Endothelial cell of umbilical vein (primary cell): Measurements from ENCODE around the gene CPA2. TPM values are rescaled to one million over a fixed set of nuclear protein-coding genes. Genes with fewer than 3 reads are reported as not detected.

Experiments used
- BruUV-seq: library from RNA; stranded (reverse); fragments of 400-500 nt; replicated peaks from 2 replicates; lab custom pipeline; 2021; lab: Mats Ljungman, UMichigan
- CTCF ChIA-PET: fragments of 300-600, 350-600 bp; sonication (Branson Sonifier 250); formaldehyde crosslinking; loops from one replicate; lab custom pipeline; 2021; ENCODE audit warnings: antibody characterized with exemption, inconsistent platforms; lab: Charles Lee
- POLR2A ChIA-PET: fragments of 300-600, 350-600 bp; sonication (Branson Sonifier 250); formaldehyde crosslinking; loops from one replicate; lab custom pipeline; 2021; ENCODE audit warnings: antibody characterized with exemption, inconsistent platforms; lab: Charles Lee
- DNase-seq: peaks from one replicate; pipeline ENCODE4 v3.0.0-alpha.2; 2011; ENCODE audit warnings: low read depth, low spot score
- FAIRE-seq: peaks from 2 replicates; lab custom pipeline; 2011; peaks lifted over from hg19 to GRCh38; lab: Jason Lieb, UNC
- H2AFZ ChIP-seq: 2 replicates; pipeline ENCODE4 v1.6.0; 2012; ENCODE audit warnings: low read depth, low read length, control low read depth, inconsistent platforms
- H3K27ac ChIP-seq: 2 replicates; pipeline ENCODE4 v1.5.1; 2011; ENCODE audit warnings: low read depth, mild to moderate bottlenecking, control low read depth, low read length, moderate library complexity; ENCODE audit not compliant: insufficient read depth
- H3K27me3 ChIP-seq, 2 experiments: 2 replicates each; pipeline versions ENCODE4 v1.6.0 to v1.6.1; 2011; ENCODE audit warnings: low read length in 2 of 2, mixed read lengths in 1 of 2; ENCODE audit not compliant: control insufficient read depth in 2 of 2, insufficient read depth in 2 of 2
- H3K36me3 ChIP-seq, 2 experiments: 2 replicates in 1 of 2; 3 replicates in 1 of 2; pipeline ENCODE4 v1.5.1; 2011; ENCODE audit warnings: low read length in 2 of 2, mild to moderate bottlenecking in 1 of 2, moderate library complexity in 1 of 2; ENCODE audit not compliant: control insufficient read depth in 2 of 2, insufficient read depth in 2 of 2; ENCODE audit errors: extremely low read depth in 1 of 2
- H3K4me1 ChIP-seq: 3 replicates; pipeline ENCODE4 v1.5.1; 2011; ENCODE audit warnings: mild to moderate bottlenecking, low read length; ENCODE audit not compliant: control insufficient read depth, insufficient read depth; ENCODE audit errors: extremely low read depth
- H3K4me2 ChIP-seq: 2 replicates; pipeline ENCODE4 v1.6.1; 2011; ENCODE audit warnings: low read length, control low read depth, mixed read lengths; ENCODE audit not compliant: insufficient read depth
- H3K4me3 ChIP-seq, 3 experiments: fragments of 200-600 bp in 1 of 3; sonication (generic), shearing (Covaris generic) in 1 of 3; replicated peaks in 1 of 3; 2 replicates each; pipeline ENCODE4 v1.5.1; 2011 to 2016; ENCODE audit warnings: control low read depth in 3 of 3, low read length in 3 of 3, mild to moderate bottlenecking in 2 of 3, inconsistent platforms in 1 of 3, low read depth in 1 of 3, moderate library complexity in 1 of 3; ENCODE audit not compliant: insufficient read depth in 1 of 3
- H3K79me2 ChIP-seq: 2 replicates; pipeline ENCODE4 v1.6.0; 2012; ENCODE audit warnings: low read length, inconsistent platforms; ENCODE audit not compliant: control insufficient read depth, insufficient read depth
- H3K9ac ChIP-seq: replicated peaks from 2 replicates; pipeline ENCODE3; 2011; ENCODE audit warnings: low read length, control low read depth; ENCODE audit not compliant: insufficient read depth; ENCODE audit errors: extremely low read depth
- H3K9me1 ChIP-seq: replicated peaks from 3 replicates; pipeline ENCODE4 v1.6.0; 2011; ENCODE audit warnings: mild to moderate bottlenecking, low read length; ENCODE audit not compliant: control insufficient read depth, insufficient read depth; ENCODE audit errors: extremely low read depth
- H3K9me3 ChIP-seq: replicated peaks from 2 replicates; pipeline ENCODE4 v1.5.1; 2012; ENCODE audit warnings: low read length, inconsistent platforms; ENCODE audit not compliant: control insufficient read depth, insufficient read depth
- H4K20me1 ChIP-seq: replicated peaks from 2 replicates; pipeline ENCODE3; 2011; ENCODE audit warnings: mild to moderate bottlenecking, low read length; ENCODE audit not compliant: control insufficient read depth, insufficient read depth; ENCODE audit errors: extremely low read depth
- EZH2 ChIP-seq: IDR thresholded peaks from 2 replicates; pipeline ENCODE4 v1.6.1; 2012; ENCODE audit warnings: borderline replicate concordance, low read depth, mild to moderate bottlenecking, moderate library complexity, low read length, inconsistent platforms; ENCODE audit not compliant: severe bottlenecking
- GATA2 ChIP-seq: IDR thresholded peaks from 2 replicates; pipeline ENCODE4 v1.7.0; 2011; ENCODE audit warnings: low read depth, mild to moderate bottlenecking, moderate library complexity, mixed read lengths, low read length; ENCODE audit not compliant: insufficient read length, insufficient read depth
- MYC ChIP-seq: IDR thresholded peaks from one replicate; pipeline ENCODE4 v1.6.1; 2011; ENCODE audit warnings: mild to moderate bottlenecking, low read depth, low read length
- POLR2A ChIP-seq: IDR thresholded peaks from 2 replicates; pipeline ENCODE4 v1.6.1; 2012; ENCODE audit warnings: low read depth, mild to moderate bottlenecking, control low read depth, low read length
- POLR2AphosphoS5 ChIP-seq: IDR thresholded peaks from 2 replicates; pipeline ENCODE4 v1.6.1; 2012; ENCODE audit warnings: low read depth, mild to moderate bottlenecking, control low read depth, low read length, moderate library complexity; ENCODE audit not compliant: insufficient read depth
- dilution Hi-C: fragments of 300-500 bp; cut with MboI; formaldehyde crosslinking; loops from one replicate; pipeline ENCODE4 v1.15.0; 2019; ENCODE audit warnings: low sequenced_read_pairs; ENCODE audit not compliant: extremely low pct_ligation_motif_present
- intact Hi-C: fragments of 100-400 bp; cut with micrococcal nuclease; formaldehyde crosslinking; loops from one replicate; pipeline ENCODE4 v1.10.0; 2022
- polyA plus RNA-seq, 4 experiments: library from polyadenylated mRNA; depleted of rRNA in 3 of 4; stranded (reverse) in 3 of 4; unstranded in 1 of 4; fragments of >200 nt; gene quantifications; 2 replicates each; pipeline versions ENCODE4 v1.2.1 to v1.2.3, GENCODE V29; 2011 to 2012; ENCODE audit warnings: missing spikeins in 1 of 4
- total RNA-seq: library from RNA; stranded (reverse); gene quantifications from 2 replicates; pipeline ENCODE4 v1.2.3, GENCODE V29; 2021
- TF ChIP-seq, protein P1 (sequence below): IDR thresholded peaks from 2 replicates; pipeline ENCODE4 v1.6.1; 2011; ENCODE audit not compliant: insufficient read depth, insufficient read length
- TF ChIP-seq, protein P2 (sequence below), 2 donors: IDR thresholded peaks; 1 replicate in 1 of 2; 2 replicates in 1 of 2; pipeline ENCODE4 v1.5.1; 2011; ENCODE audit warnings: low read length in 2 of 2, mild to moderate bottlenecking in 2 of 2, moderate library complexity in 2 of 2, control low read depth in 1 of 2, inconsistent platforms in 1 of 2, low read depth in 1 of 2; ENCODE audit not compliant: insufficient read depth in 1 of 2; ENCODE audit errors: extremely low read depth in 1 of 2

Gene CPA2
- total and polyA plus RNA-seq, 2 donors (not counting 3 experiments of a cell fraction or from before 2014, with no cell fraction given), result not detected

DNA sequence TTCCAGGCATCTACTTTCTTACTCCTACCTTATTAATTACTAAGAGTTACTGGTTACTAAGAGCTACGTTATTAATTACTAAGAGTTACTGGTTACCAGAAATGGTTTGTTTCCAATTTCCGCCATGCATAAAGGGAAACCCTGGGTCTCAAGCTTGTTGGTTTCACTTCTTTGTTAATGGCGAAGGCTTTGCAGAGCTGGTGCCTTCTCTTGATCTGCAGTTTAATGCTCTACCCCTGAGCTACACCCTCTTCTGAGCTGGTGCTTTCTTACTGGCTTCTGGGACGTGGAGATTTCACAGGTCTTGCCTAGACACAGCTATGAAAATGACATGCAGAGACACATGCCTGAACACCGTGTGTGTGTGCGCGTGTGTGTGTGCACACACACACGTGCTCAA lies 26.9 kb downstream of the CPA2 start:
- no peaks in the 10 kb centered on the region for H3K36me3 ChIP-seq
- no peaks in the 10 kb centered on the region for H3K9me1 ChIP-seq
- FAIRE-seq, result no peak
- H3K27ac ChIP-seq, result no peak overlapping the region
- no peak overlapping the region for H2AFZ ChIP-seq
- H3K4me2 ChIP-seq, result no peak overlapping the region
- TF ChIP-seq, protein P1, sequence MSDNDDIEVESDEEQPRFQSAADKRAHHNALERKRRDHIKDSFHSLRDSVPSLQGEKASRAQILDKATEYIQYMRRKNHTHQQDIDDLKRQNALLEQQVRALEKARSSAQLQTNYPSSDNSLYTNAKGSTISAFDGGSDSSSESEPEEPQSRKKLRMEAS, result no peak
- TF ChIP-seq POLR2AphosphoS5, result no peak
- TF ChIP-seq, protein P2, sequence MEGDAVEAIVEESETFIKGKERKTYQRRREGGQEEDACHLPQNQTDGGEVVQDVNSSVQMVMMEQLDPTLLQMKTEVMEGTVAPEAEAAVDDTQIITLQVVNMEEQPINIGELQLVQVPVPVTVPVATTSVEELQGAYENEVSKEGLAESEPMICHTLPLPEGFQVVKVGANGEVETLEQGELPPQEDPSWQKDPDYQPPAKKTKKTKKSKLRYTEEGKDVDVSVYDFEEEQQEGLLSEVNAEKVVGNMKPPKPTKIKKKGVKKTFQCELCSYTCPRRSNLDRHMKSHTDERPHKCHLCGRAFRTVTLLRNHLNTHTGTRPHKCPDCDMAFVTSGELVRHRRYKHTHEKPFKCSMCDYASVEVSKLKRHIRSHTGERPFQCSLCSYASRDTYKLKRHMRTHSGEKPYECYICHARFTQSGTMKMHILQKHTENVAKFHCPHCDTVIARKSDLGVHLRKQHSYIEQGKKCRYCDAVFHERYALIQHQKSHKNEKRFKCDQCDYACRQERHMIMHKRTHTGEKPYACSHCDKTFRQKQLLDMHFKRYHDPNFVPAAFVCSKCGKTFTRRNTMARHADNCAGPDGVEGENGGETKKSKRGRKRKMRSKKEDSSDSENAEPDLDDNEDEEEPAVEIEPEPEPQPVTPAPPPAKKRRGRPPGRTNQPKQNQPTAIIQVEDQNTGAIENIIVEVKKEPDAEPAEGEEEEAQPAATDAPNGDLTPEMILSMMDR (IDR thresholded peaks at IDR 0.05; ENCODE audit: extremely low read depth in 1 of 2, insufficient read depth in 1 of 2, low read depth in 1 of 2, low read length in 2 of 2), result no peak
- TF ChIP-seq MYC, result no peak
- TF ChIP-seq EZH2, result no peak
- no peak for TF ChIP-seq POLR2A
- TF ChIP-seq GATA2, result no peak
- ChIA-PET POLR2A (no interaction called here), CTCF (interaction anchor here (0.6 to 2.1 kb wide), 5 partner anchors 9 to 96 kb away, joined by 3 to 10 read pairs (median 4); no protein-coding TSS in a partner anchor)
- H3K9me3 ChIP-seq, result no peaks in the 10 kb centered on the region
- H3K9ac ChIP-seq, result no peak overlapping the region
- no peak for DNase-seq
- no TSS peak for BruUV-seq
- intact Hi-C loops (no loop called here), dilution Hi-C loops (no loop called here)
- no peak overlapping the region for H3K4me3 ChIP-seq
- H4K20me1 ChIP-seq, result no peaks in the 10 kb centered on the region
- H3K27me3 ChIP-seq, result no peaks in the 10 kb centered on the region
- no peaks in the 10 kb centered on the region for H3K4me1 ChIP-seq
- no peaks in the 10 kb centered on the region for H3K79me2 ChIP-seq
